Calu3 (cell line): ENCODE data around the gene LRG1. TPM values are rescaled to one million over a fixed set of nuclear protein-coding genes. Genes with fewer than 3 reads are reported as not detected.

Experiments
- Bru-seq: library from RNA; stranded (reverse); fragments of 400-500 nt; gene quantifications from one replicate; lab custom pipeline; 2021; lab: Mats Ljungman, UMichigan
- BruChase-seq, 2 experiments: library from RNA; stranded (reverse); fragments of 400-500 nt; gene quantifications; one replicate each; lab custom pipeline; 2021; lab: Mats Ljungman, UMichigan
- BruUV-seq: library from RNA; stranded (reverse); fragments of 400-500 nt; replicated peaks from 2 replicates; lab custom pipeline; 2021; lab: Mats Ljungman, UMichigan
- CTCF ChIA-PET: fragments of 300-600 bp; sonication (Branson Sonifier 250); formaldehyde crosslinking; loops from one replicate; lab custom pipeline; 2022; ENCODE audit warnings: antibody characterized with exemption; lab: Charles Lee
- DNase-seq: peaks from one replicate; pipeline ENCODE4 v3.0.0; 2022
- H3K27ac Mint-ChIP-seq: one replicate; pipeline ENCODE4 v1.8.0; 2022; ENCODE audit warnings: mixed read lengths; ENCODE audit not compliant: unreplicated experiment
- H3K27me3 Mint-ChIP-seq: one replicate; pipeline ENCODE4 v1.8.0; 2022; ENCODE audit warnings: mixed read lengths; ENCODE audit not compliant: unreplicated experiment
- H3K36me3 Mint-ChIP-seq: one replicate; pipeline ENCODE4 v1.8.0; 2022; ENCODE audit warnings: mild to moderate bottlenecking, moderate library complexity, mixed read lengths; ENCODE audit not compliant: insufficient read depth, unreplicated experiment
- H3K4me1 Mint-ChIP-seq: one replicate; pipeline ENCODE4 v1.8.0; 2022; ENCODE audit warnings: mild to moderate bottlenecking, low read depth, mixed read lengths; ENCODE audit not compliant: unreplicated experiment
- H3K4me3 Mint-ChIP-seq: one replicate; pipeline ENCODE4 v1.8.0; 2022; ENCODE audit warnings: mild to moderate bottlenecking, low read depth, moderate library complexity, mixed read lengths; ENCODE audit not compliant: unreplicated experiment
- H3K9me3 Mint-ChIP-seq: one replicate; pipeline ENCODE4 v1.8.0; 2022; ENCODE audit warnings: low read depth, mixed read lengths; ENCODE audit not compliant: unreplicated experiment
- intact Hi-C: fragments of 100-400 bp; cut with micrococcal nuclease; formaldehyde crosslinking; loops from one replicate; pipeline ENCODE4 v1.10.0; 2022; ENCODE audit not compliant: unreplicated experiment
- long read RNA-seq: library from polyadenylated mRNA; stranded (forward); transcript quantifications from one replicate; pipeline ENCODE4 v2.0.0, GENCODE V29; 2022
- total RNA-seq: library from RNA; stranded (reverse); gene quantifications from 2 replicates; pipeline ENCODE4 v1.2.3, GENCODE V29; 2022
- TF ChIP-seq, protein P1 (sequence below): fragments of 200-600 bp; IDR thresholded peaks from one replicate; pipeline ENCODE4 v1.8.0; 2022; ENCODE audit warnings: antibody characterized with exemption; ENCODE audit not compliant: unreplicated experiment

The LRG1 gene, protein sequence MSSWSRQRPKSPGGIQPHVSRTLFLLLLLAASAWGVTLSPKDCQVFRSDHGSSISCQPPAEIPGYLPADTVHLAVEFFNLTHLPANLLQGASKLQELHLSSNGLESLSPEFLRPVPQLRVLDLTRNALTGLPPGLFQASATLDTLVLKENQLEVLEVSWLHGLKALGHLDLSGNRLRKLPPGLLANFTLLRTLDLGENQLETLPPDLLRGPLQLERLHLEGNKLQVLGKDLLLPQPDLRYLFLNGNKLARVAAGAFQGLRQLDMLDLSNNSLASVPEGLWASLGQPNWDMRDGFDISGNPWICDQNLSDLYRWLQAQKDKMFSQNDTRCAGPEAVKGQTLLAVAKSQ
- 28.5 and 36.4 TPM in 2 replicates for total RNA-seq
- Bru-seq, nascent RNA = percentile 73 among the genes with signal in this experiment
- BruChase-seq, experiment 1, labeled RNA remaining after a 6-hour chase = percentile 96 among the genes with signal in this experiment
- percentile 88 among the genes with signal in this experiment for BruChase-seq, experiment 2, labeled RNA remaining after a 2-hour chase
- long read RNA-seq, transcript LRG1-201 (2 exons, 3,036 nt) = major isoform, 136 of 152 reads
- long read RNA-seq, partial matches to known transcripts = 0 of 152 reads
- long read RNA-seq, other reads (novel, unspliced or antisense) = 16 of 152 reads

DNA sequence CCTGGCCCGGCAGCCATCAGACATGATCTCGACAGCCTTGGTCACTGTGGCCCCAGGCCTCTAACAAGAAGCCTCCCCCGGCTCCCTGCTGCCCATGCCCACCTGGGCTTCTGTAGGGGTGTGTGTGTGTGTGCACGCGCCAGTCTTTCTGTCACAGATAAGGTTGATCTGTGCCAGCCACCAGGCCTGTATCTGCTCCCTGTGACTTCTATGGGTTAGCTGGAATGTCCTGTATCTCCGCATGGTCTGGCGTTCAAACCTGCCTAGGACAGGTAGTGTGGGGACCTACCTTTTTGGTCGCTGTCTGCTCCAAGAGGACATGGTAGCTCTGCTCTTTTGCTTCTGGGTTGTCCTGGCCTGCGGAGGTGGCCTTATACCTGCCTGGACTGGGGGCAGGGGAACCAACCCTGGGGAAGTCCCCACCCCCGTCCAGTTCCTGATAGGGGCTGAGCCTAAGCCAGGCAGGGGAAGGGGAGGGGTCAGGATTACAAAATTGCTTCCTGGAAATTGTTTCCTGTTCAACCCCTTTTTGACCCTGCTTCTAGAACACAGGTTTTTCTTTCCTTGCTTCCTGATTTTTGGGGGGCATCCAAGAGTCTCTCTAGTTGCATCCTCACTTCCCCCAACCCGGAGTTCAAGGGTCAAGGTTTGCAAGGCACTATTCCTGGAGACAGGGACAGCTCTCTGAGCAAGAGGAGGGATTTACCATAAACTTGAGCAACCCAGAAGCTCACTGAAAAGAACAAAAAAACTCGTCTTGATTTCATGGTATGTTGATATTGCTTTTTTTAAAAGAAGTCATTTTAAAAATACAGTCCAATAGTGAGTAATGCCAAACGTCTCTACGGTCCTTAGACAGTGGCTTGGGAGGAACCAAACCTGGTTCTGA is at the start of gene LRG1:
LRG1 (minus strand) TSS at position 344 of the 889 bp plus-strand sequence; CDS start at position 321, 23 bp downstream.
- DNase-seq = peak; percentile 83
- Mint-ChIP-seq H3K4me1 (peaks cover 24% of the 10 kb centered on the region), H3K27me3 (no peaks in the 10 kb centered on the region), H3K4me3 (peak within 1 kb of the TSS; percentile 86), H3K9me3 (no peaks in the 10 kb centered on the region), H3K27ac (peak within 1 kb of the TSS; percentile 77), H3K36me3 (peaks cover 17% of the 10 kb centered on the region)
- BruUV-seq = TSS peak; percentile 75
- CTCF ChIA-PET = interaction anchor here (0.7 kb wide), 1 partner anchor 146 kb away, joined by 3 read pairs; no protein-coding TSS in a partner anchor
- TF ChIP-seq, protein P1, sequence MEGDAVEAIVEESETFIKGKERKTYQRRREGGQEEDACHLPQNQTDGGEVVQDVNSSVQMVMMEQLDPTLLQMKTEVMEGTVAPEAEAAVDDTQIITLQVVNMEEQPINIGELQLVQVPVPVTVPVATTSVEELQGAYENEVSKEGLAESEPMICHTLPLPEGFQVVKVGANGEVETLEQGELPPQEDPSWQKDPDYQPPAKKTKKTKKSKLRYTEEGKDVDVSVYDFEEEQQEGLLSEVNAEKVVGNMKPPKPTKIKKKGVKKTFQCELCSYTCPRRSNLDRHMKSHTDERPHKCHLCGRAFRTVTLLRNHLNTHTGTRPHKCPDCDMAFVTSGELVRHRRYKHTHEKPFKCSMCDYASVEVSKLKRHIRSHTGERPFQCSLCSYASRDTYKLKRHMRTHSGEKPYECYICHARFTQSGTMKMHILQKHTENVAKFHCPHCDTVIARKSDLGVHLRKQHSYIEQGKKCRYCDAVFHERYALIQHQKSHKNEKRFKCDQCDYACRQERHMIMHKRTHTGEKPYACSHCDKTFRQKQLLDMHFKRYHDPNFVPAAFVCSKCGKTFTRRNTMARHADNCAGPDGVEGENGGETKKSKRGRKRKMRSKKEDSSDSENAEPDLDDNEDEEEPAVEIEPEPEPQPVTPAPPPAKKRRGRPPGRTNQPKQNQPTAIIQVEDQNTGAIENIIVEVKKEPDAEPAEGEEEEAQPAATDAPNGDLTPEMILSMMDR = no peak
- intact Hi-C loops = no loop called here

DNA sequence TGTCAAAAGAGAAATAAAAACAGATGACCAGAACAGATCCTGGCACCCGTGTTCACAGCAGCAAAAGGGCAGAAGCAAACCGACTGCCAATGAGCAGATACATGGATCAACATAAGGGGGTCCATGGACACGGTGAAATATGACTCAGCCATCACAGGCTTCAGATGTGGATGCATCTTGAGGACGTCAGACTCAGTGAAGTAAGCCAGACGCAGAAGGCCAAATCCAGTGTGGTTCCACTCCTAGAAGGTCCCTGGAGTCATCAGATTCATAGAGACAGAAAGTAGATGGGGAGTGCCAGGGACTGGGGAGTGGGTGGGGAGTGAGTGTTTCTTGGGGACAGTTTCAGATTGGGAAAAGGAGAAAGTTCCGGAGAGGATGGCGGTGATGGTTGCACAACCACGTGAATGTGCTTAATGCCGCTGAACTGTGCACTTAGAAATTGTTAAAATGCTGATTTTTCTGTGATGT is 48.5 kb upstream of the LRG1 start:
- BruUV-seq = no TSS peak
- CTCF ChIA-PET = no interaction called here
- DNase-seq = no peak
- Mint-ChIP-seq H3K27me3 (peaks cover 51% of the 10 kb centered on the region), H3K27ac (no peak overlapping the region), H3K9me3 (no peaks in the 10 kb centered on the region), H3K36me3 (no peaks in the 10 kb centered on the region), H3K4me1 (peaks cover 7% of the 10 kb centered on the region), H3K4me3 (no peak overlapping the region)
- TF ChIP-seq, protein P1 = no peak
- intact Hi-C loops = no loop called here

DNA sequence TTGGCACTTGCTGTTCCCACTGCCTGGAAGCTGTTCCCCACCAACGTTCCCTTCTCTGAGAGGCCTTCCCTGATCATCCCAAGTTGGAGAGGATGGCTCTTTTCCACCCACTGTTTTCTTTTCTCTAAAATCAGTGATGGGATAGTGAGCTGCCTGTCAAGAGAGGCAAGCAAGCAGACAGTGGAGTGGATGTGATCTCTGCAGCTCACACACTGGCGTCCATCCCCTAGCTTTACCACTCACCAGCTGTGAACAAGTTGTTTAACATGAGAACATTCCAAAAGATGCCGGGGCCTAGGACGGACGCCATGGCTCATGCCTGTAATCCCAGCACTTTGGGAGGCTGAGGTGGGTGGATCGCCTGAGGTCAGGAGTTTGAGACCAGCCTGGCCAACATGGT is 47.7 kb upstream of the LRG1 start:
- intact Hi-C loops = no loop called here
- Mint-ChIP-seq H3K36me3 (no peaks in the 10 kb centered on the region), H3K4me1 (peaks cover 9% of the 10 kb centered on the region), H3K27me3 (peaks cover 51% of the 10 kb centered on the region), H3K4me3 (no peak overlapping the region), H3K27ac (no peak overlapping the region), H3K9me3 (no peaks in the 10 kb centered on the region)
- CTCF ChIA-PET = interaction anchor here (0.7 kb wide), 1 partner anchor 177 kb away, joined by 4 read pairs; no protein-coding TSS in a partner anchor
- no peak for DNase-seq
- TF ChIP-seq, protein P1 = no peak
- no TSS peak for BruUV-seq

DNA sequence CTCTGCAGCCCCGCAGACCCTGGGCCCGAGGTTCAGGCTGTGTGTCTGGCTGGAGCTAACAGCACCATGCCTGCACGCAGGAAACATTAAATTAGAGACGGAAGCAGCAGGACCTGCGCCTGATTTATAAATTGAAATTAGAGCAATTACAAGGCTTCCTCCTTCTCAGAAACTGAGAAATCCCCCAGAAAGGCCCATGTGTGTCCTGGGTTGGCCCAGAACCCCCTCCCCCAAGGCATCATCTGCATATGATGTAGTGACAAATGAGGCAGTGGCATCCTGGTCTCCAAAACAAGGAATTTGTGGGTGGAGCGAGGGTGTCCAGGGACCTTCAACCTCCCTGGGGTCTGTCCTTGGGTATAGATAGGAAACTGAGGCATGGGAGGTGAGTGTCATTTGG is 46.9 kb upstream of the LRG1 start:
- Mint-ChIP-seq H3K27ac (no peak overlapping the region), H3K36me3 (peaks cover 5% of the 10 kb centered on the region), H3K4me1 (peaks cover 15% of the 10 kb centered on the region), H3K4me3 (no peak overlapping the region), H3K27me3 (peaks cover 51% of the 10 kb centered on the region), H3K9me3 (no peaks in the 10 kb centered on the region)
- no peak for DNase-seq
- intact Hi-C loops = no loop called here
- CTCF ChIA-PET = interaction anchor here (0.7 kb wide), 1 partner anchor 178 kb away, joined by 4 read pairs; no protein-coding TSS in a partner anchor
- TF ChIP-seq, protein P1 = no peak
- no TSS peak for BruUV-seq
